ENCODE measurements around the gene DRAM2.

GRCh38 chr1:111126354-111126753, 13.5 kb downstream of the DRAM2 start:
- TF ChIP-seq CTCF (IDR thresholded peaks at IDR 0.05 in 2 of 3, conservative IDR thresholded peaks at IDR 0.05 in 1 of 3; ENCODE audit: borderline replicate concordance in 1 of 3, insufficient read depth in 1 of 3, low read depth in 2 of 3, low read length in 2 of 3) (no peak), POLR2A (IDR thresholded peaks at IDR 0.05; ENCODE audit: borderline replicate concordance, extremely low read depth, insufficient read depth, insufficient read length) (no peak), JUND (IDR thresholded peaks at IDR 0.05) (no peak), TCF7L2 (IDR thresholded peaks at IDR 0.05; ENCODE audit: borderline replicate concordance, extremely low read depth, insufficient read depth, insufficient read length) (no peak), EZH2 (IDR thresholded peaks at IDR 0.05) (no peak)
